GM12891 (cell line): ENCODE results near the gene SLC25A17. TPM values are rescaled to one million over a fixed set of nuclear protein-coding genes. Genes with fewer than 3 reads are reported as not detected.
"Not testable (repeated sequence)": the region's sequence is repeated elsewhere in the genome, so short reads cannot be mapped to it uniquely, and the experiment has no call there.

ENCODE experiments used
- DNase-seq: peaks from one replicate; pipeline ENCODE4 v3.0.0; 2011; ENCODE audit warnings: low spot score; ENCODE audit not compliant: insufficient read length
- FAIRE-seq: peaks from 2 replicates; lab custom pipeline; 2011; peaks lifted over from hg19 to GRCh38; lab: Jason Lieb, UNC
- PAX5 ChIP-seq: IDR thresholded peaks from 2 replicates; pipeline ENCODE4 v1.6.1; 2011; ENCODE audit warnings: low read length, moderate library complexity, mild to moderate bottlenecking; ENCODE audit not compliant: insufficient read depth, severe bottlenecking
- POLR2A ChIP-seq: IDR thresholded peaks from 2 replicates; pipeline ENCODE4 v1.6.1; 2011; ENCODE audit warnings: low read depth, low read length, control low read depth
- POLR2AphosphoS5 ChIP-seq: IDR thresholded peaks from 2 replicates; pipeline ENCODE4 v1.6.1; 2011; ENCODE audit warnings: low read depth, low read length, control low read depth
- POU2F2 ChIP-seq: IDR thresholded peaks from 2 replicates; pipeline ENCODE4 v1.6.1; 2011; ENCODE audit warnings: low read depth, mild to moderate bottlenecking, control low read depth, low read length, moderate library complexity
- SPI1 ChIP-seq: IDR thresholded peaks from 2 replicates; pipeline ENCODE4 v1.6.1; 2011; ENCODE audit warnings: low read depth, low read length, control low read depth
- TAF1 ChIP-seq: IDR thresholded peaks from 2 replicates; pipeline ENCODE4 v1.6.1; 2011; ENCODE audit warnings: low read depth, low read length, control low read depth
- polyA plus RNA-seq: library from polyadenylated mRNA; unstranded; fragments of >200 nt; gene quantifications from one replicate; pipeline ENCODE4 v1.2.1, GENCODE V29; 2012; ENCODE audit warnings: low read depth, missing spikeins, inconsistent platforms; ENCODE audit not compliant: missing spikeins

The SLC25A17 gene
- 28.4 TPM for polyA plus RNA-seq

GRCh38 chr22:40818747-40819598 is at the start of gene SLC25A17:
SLC25A17 (minus strand) TSS chr22:40819346; CDS start chr22:40819248, 98 bp downstream.
- DNase-seq (peak; percentile 90), FAIRE-seq (peak; percentile 88)
- peak; percentile 36; the same call in 1 of the 2 replicates for TF ChIP-seq SPI1
- TF ChIP-seq POLR2AphosphoS5 = 0 out of 2 replicates have a peak, but pooled peaks have one; percentile 32
- no peak for TF ChIP-seq PAX5
- TF ChIP-seq POLR2A = peak; percentile 64
- TF ChIP-seq TAF1 = no peak
- TF ChIP-seq POU2F2 = no peak

GRCh38 chr22:40868379-40868778 is 49.2 kb upstream of the SLC25A17 start:
- DNase-seq, FAIRE-seq: not testable (repeated sequence)

GRCh38 chr22:40867109-40867508 is 48.0 kb upstream of the SLC25A17 start:
- TF ChIP-seq TAF1 (no peak), POLR2AphosphoS5 (no peak), POLR2A (no peak), SPI1 (no peak), POU2F2 (no peak), PAX5 (no peak)
- no peak for FAIRE-seq

GRCh38 chr22:40862537-40862936 is 43.4 kb upstream of the SLC25A17 start:
- DNase-seq = no peak
- no peak for TF ChIP-seq PAX5
- TF ChIP-seq POLR2AphosphoS5 = no peak
- no peak for TF ChIP-seq POLR2A
- no peak for FAIRE-seq

More at GRCh38 chr22:40867109-40867508, 48.0 kb upstream of the SLC25A17 start:
- no peak for DNase-seq

GRCh38 chr22:40862013-40862412 is 42.9 kb upstream of the SLC25A17 start, which contains the start of gene DNAJB7:
DNAJB7 (minus strand) TSS chr22:40862113; CDS start chr22:40861994, 119 bp downstream.
- FAIRE-seq (peak; percentile 33), DNase-seq (no peak)
- no peak for TF ChIP-seq POU2F2
- no peak for TF ChIP-seq TAF1
- no peak for TF ChIP-seq POLR2A
- no peak for TF ChIP-seq POLR2AphosphoS5
- no peak for TF ChIP-seq SPI1
- TF ChIP-seq PAX5 = no peak

- DNase-seq = no peak
- FAIRE-seq = peak; percentile 9
- TF ChIP-seq TAF1 = no peak
- no peak for TF ChIP-seq POU2F2
- TF ChIP-seq PAX5 = no peak
- no peak for TF ChIP-seq SPI1
- no peak for TF ChIP-seq POLR2AphosphoS5
- no peak for TF ChIP-seq POLR2A
Observed at GRCh38 chr22:40857309-40857855, 38.2 kb upstream of the SLC25A17 start.

GRCh38 chr22:40856513-40857308 is 37.6 kb upstream of the SLC25A17 start, which contains the start of the genes ST13 and XPNPEP3:
ST13 (minus strand) TSS chr22:40856639; CDS start chr22:40856540, 99 bp downstream.
XPNPEP3 (plus strand) TSS chr22:40857148; CDS start chr22:40857182, 34 bp downstream.
- DNase-seq (peak; percentile 76), FAIRE-seq (peak; percentile 99)
- no peak for TF ChIP-seq SPI1
- peak; percentile 1 for TF ChIP-seq PAX5
- TF ChIP-seq POLR2A = peak; percentile 78
- peak; percentile 38 for TF ChIP-seq POLR2AphosphoS5
- peak; percentile 33 for TF ChIP-seq TAF1

- TF ChIP-seq PAX5 = no peak
- TF ChIP-seq TAF1 = no peak
- TF ChIP-seq POLR2AphosphoS5 = no peak; the same call in 1 of the 2 replicates
- no peak for TF ChIP-seq POLR2A
- TF ChIP-seq SPI1 = no peak
- TF ChIP-seq POU2F2 = no peak
- DNase-seq (peak; percentile 5), FAIRE-seq (no peak)
Observed at GRCh38 chr22:40855979-40856512, 36.9 kb upstream of the SLC25A17 start.
